ENCODE results near the gene LMX1B.

LMX1B gene

GRCh38 chr9:126628969-126629674 is 15.4 kb downstream of the LMX1B start:
- DNase-seq (ENCODE audit: low read depth, low spot score), result no peak

GRCh38 chr9:126630458-126631237 is 16.9 kb downstream of the LMX1B start:
- DNase-seq (ENCODE audit: low read depth, low spot score), result no peak
- H3K27ac ChIP-seq, result no peak overlapping the region

More at GRCh38 chr9:126628969-126629674, 15.4 kb downstream of the LMX1B start:
- no peak overlapping the region for H3K27ac ChIP-seq

DNA sequence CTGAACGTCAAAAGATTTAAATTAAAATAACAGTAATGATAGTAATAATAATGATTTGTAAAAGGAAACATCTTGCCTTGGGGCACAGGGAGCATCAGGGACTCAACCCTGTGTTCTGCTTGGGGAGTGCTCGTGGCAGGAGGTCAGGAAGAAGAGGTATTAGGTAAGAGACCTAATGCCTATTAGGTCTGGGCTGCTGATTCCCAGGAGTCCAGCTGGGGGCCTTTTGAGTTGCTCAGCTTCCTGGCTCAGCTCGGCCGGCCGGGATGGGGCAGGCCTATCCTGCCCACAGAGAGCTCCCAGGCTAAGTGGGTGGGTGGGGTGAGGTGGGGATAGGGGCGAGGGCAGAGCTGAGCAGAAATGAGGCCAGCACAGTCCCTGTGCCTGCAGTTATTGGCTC is 17.5 kb downstream of the LMX1B start:
- DNase-seq (ENCODE audit: low read depth, low spot score), result no peak
- no peak overlapping the region for H3K27ac ChIP-seq

- no peak for DNase-seq (ENCODE audit: low read depth, low spot score)
- H3K27ac ChIP-seq, result no peak overlapping the region
Observed at GRCh38 chr9:126633881-126634558, 20.3 kb downstream of the LMX1B start.

DNA sequence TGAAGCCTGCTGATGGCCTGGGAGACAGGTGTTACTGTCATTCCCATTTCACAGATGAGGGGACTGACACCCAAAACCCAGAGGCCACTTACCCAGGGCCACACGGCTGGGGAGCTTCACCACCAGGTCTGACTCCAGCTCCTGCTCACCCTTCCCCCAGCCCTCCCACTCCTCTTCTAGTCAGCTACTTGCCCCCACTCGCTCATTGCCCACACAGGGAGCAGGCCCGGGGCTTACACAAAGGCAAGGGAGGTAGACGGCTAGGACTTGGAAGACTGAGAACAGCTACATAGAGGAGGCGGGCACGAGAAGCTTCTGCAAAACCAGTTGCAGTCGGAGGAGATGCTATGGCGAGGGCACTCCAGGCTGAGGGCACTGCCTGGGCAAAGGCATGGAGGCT is 21.3 kb downstream of the LMX1B start:
- H3K27ac ChIP-seq, result no peak overlapping the region
- DNase-seq (ENCODE audit: low read depth, low spot score), result no peak

GRCh38 chr9:126635661-126636439 is 22.1 kb downstream of the LMX1B start:
- H3K27ac ChIP-seq, result no peak overlapping the region
- no peak for DNase-seq (ENCODE audit: low read depth, low spot score)

GRCh38 chr9:126636983-126637798 is 23.5 kb downstream of the LMX1B start:
- no peak overlapping the region for H3K27ac ChIP-seq

DNA sequence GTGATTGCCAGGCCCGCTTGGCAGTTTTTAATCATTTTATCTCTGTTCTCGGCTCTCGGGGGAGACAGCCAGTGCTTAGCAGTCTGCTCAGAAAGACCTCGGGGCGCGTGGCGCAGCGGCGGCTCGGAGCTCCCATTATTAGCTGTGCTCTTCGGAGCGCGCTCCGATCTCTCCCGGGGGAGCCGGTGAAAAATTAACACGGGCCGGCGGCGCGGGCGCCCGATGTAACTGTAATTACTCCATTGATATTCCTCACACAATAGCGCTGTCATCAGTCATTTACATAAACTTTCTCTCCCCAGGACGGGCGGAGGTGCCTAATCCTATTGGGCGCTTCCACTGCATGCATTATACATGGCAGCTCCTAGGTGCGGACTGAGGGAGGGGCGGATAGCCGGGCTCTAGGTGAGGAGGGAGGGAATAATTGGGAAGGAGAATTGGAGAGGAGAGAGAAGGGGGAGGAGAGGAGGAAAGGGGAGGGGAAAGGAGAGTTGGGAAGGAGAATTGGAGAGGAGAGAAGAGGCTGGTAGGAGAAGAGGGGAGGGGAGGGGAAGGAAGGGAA is 24.9 kb downstream of the LMX1B start:
- DNase-seq (ENCODE audit: low read depth, low spot score), result no peak
- H3K27ac ChIP-seq, result no peak overlapping the region

More at GRCh38 chr9:126636983-126637798, 23.5 kb downstream of the LMX1B start:
- no peak for DNase-seq (ENCODE audit: low read depth, low spot score)

- no peak for DNase-seq (ENCODE audit: low read depth, low spot score)
- no peak overlapping the region for H3K27ac ChIP-seq
Observed at GRCh38 chr9:126639318-126640000, 25.7 kb downstream of the LMX1B start.

DNA sequence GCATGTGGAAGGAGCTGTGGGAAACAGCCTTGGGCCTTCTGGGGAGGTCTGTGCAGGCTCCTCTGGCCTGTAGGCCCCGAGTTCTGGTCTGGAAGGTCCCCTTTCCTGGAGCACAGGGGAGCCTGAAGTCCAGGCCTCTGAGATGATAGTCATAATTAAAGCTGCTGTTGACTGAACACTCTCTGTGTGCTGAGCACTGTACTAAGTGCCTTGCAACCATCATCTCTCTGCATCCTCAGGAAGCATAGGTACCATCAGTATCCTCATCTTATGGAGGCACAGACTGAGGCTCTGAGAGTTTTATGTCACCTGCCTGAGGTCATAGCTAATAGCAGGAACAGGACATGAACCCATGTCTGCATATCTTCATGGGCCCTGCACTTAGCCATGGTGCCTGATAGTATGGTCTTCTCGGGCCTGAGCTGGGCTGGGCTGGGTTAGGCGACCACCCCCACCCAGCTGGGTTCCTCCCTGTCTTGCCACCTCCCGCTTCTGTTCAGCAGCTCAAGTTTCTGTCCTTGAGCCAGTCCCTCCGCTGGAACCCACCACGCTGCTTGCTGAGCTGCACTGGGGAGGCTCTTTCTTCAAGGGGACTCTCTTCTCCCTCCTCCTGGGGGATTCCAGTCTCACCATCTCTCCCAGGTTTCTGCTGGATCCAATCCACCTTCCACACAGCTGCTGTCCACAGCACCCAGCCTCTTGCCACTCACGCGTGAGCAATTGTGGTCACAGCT is 27.6 kb downstream of the LMX1B start:
- H3K27ac ChIP-seq, result no peak overlapping the region
- DNase-seq (ENCODE audit: low read depth, low spot score), result no peak

GRCh38 chr9:126642010-126642744 is 28.4 kb downstream of the LMX1B start:
- H3K27ac ChIP-seq, result no peak overlapping the region
- DNase-seq (ENCODE audit: low read depth, low spot score), result no peak

DNA sequence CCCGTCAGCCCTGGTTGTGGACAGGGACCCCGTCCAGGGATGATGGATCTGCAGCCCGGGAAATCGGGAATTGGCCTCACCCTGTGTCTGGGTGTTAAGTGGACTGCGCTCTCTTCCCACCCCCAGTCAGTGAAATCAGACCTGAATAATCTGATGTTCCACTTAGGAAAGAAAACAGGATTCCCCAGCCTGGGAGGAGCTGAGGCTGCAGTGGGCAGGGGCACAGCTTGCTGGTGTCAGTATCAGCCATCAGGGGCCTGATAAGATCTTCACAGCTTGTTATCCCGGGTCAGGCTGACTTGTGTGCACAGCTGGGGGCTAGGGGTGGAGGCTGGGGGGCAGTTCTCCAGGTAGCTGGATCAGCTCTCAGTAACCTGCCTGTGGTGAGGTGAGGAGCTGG is 29.1 kb downstream of the LMX1B start:
- H3K27ac ChIP-seq, result no peak overlapping the region
- DNase-seq (ENCODE audit: low read depth, low spot score), result no peak

GRCh38 chr9:126643945-126644527 is 30.3 kb downstream of the LMX1B start:
- DNase-seq (ENCODE audit: low read depth, low spot score), result no peak
- no peak overlapping the region for H3K27ac ChIP-seq

- no peak overlapping the region for H3K27ac ChIP-seq
- no peak for DNase-seq (ENCODE audit: low read depth, low spot score)
Observed at GRCh38 chr9:126646162-126646561, 32.4 kb downstream of the LMX1B start.

DNA sequence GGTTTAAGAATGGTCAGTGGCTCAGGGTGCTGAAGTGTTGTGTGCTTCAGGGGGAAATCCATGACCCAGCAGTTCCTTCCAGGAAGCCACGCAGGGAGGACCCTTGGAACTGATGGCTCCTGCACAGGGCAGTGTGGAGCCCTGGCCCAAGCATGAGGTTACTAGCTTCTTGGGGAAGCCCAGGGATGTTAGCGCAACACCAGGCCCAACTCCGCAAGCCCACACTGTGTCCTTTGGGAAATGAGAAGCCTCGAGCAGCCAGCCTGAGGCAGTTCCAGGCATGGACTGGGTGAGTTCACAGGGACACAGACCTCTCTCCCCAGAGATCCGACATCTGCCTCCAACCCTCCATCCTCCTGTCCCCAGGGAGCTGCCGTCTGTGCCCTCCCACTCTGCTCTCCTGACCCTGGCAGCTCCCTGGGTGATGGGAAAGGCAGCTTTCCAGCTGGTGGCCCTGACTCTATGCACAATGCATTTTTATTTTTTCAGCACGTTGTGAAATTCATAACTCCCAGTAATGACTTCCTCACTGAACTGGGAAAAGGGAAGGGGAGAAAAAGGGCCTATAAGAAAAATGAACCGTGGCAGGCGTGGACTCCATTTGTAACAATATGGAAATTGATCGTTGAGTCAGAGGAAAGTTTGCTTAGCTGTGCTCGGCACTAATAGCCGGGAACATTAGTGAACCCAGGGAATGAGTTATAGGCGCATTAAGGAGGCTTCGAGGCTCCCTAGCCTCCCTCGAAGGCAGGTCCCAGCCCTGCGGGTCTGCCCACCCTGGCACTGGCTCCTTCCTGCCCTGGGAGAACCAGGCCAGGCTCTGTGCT is 34.1 kb downstream of the LMX1B start:
- DNase-seq (ENCODE audit: low read depth, low spot score), result no peak
- H3K27ac ChIP-seq, result no peak overlapping the region

GRCh38 chr9:126649477-126649876 is 35.7 kb downstream of the LMX1B start:
- no peak for DNase-seq (ENCODE audit: low read depth, low spot score)
- H3K27ac ChIP-seq, result no peak overlapping the region
